AG04449 (cell line): Measurements from ENCODE around the gene CAPZB.
"Not testable (repeated sequence)": the region's sequence is repeated elsewhere in the genome, so short reads cannot be mapped to it uniquely, and the experiment has no call there.

ENCODE experiments used
- CTCF ChIA-PET: fragments of 350-600 bp; formaldehyde crosslinking; extraction: SDS; loops from one replicate; lab custom pipeline; 2021; ENCODE audit warnings: antibody characterized with exemption; lab: Yijun Ruan, JAX
- POLR2A ChIA-PET: fragments of 400-600, 350-600 bp; formaldehyde crosslinking; extraction: SDS; loops from one replicate; lab custom pipeline; 2020; ENCODE audit warnings: antibody characterized with exemption, inconsistent platforms; lab: Yijun Ruan, JAX
- DNase-seq: peaks from one replicate; pipeline ENCODE4 v3.0.0-alpha.2; 2010; ENCODE audit warnings: low read depth, low spot score
- H3K4me3 ChIP-seq: 2 replicates; pipeline ENCODE4 v1.5.1; 2011; ENCODE audit warnings: low read depth, mild to moderate bottlenecking, control low read depth, low read length
- TF ChIP-seq, protein P1 (sequence below): IDR thresholded peaks from one replicate; pipeline ENCODE4 v1.5.1; 2011; ENCODE audit warnings: mild to moderate bottlenecking, moderate library complexity, low read length, control low read depth, inconsistent platforms; ENCODE audit not compliant: insufficient read depth; ENCODE audit errors: missing control alignments

The CAPZB gene

DNA sequence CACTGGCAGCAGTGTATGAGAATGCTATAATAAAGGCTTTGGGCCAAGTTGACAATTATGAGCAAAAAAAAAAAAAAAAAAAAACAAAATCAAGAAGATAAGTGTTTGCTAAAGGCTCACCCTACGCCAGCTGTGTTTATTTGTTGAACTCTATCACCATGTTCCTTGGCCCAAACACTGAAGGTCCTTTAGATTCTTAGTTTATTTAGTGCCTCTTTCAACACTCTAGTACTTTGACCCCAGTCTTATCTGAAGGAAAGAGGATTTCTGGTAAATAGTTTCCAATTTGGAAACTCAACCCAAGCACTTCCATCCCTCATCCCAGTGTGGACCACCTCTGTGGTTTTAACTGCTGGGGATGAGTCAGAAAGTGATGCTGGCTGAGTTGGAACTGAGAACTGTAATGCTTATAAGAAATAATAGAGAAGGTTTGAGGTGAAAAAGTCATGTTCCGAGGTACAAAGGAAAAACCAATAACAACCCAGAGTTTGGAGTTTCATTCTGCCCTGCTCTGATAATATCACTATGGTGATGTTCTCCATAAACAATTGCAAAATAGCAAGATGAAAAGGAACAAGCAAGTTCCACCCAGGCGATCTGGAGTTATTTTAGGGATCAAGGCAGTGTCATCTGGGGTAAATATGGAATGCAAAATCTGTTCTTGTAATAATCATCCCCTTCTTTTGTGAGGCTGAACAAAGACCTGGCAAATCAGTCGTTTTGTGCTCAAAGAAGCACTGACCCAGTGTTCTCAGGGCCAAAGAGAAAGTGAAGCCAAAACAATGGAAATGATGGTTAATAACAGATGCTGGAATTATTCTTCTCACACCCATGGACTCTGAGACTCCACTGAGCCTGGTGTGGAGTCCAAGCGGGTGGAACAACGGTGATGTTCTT, 19.7 kb upstream of the CAPZB start:
- ChIA-PET POLR2A (no interaction called here), CTCF (interaction anchor here (1.2 to 2.7 kb wide), 2 partner anchors 17 kb away, joined by 3 to 10 read pairs; no protein-coding TSS in a partner anchor)
- TF ChIP-seq, protein P1, sequence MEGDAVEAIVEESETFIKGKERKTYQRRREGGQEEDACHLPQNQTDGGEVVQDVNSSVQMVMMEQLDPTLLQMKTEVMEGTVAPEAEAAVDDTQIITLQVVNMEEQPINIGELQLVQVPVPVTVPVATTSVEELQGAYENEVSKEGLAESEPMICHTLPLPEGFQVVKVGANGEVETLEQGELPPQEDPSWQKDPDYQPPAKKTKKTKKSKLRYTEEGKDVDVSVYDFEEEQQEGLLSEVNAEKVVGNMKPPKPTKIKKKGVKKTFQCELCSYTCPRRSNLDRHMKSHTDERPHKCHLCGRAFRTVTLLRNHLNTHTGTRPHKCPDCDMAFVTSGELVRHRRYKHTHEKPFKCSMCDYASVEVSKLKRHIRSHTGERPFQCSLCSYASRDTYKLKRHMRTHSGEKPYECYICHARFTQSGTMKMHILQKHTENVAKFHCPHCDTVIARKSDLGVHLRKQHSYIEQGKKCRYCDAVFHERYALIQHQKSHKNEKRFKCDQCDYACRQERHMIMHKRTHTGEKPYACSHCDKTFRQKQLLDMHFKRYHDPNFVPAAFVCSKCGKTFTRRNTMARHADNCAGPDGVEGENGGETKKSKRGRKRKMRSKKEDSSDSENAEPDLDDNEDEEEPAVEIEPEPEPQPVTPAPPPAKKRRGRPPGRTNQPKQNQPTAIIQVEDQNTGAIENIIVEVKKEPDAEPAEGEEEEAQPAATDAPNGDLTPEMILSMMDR = no peak
- H3K4me3 ChIP-seq = no peak overlapping the region
- no peak for DNase-seq

- CTCF ChIA-PET = interaction anchor here (2.7 kb wide), 1 partner anchor 14 kb away, joined by 10 read pairs; no protein-coding TSS in a partner anchor
- H3K4me3 ChIP-seq, POLR2A ChIA-PET, DNase-seq: not testable (repeated sequence)
These were observed 16.9 kb upstream of the CAPZB start for GRCh38 chr1:19502284-19502683.

- POLR2A ChIA-PET, H3K4me3 ChIP-seq, DNase-seq: not testable (repeated sequence)
- CTCF ChIA-PET = interaction anchor here (1.1 to 3.4 kb wide), 4 partner anchors 11 to 153 kb away, joined by 3 to 16 read pairs (median 3); no protein-coding TSS in a partner anchor
These were observed 14.5 kb upstream of the CAPZB start for GRCh38 chr1:19499887-19500286.

GRCh38 chr1:19497443-19497842, 12.1 kb upstream of the CAPZB start:
- CTCF ChIA-PET = interaction anchor here (3.4 kb wide), 1 partner anchor 10 kb away, joined by 16 read pairs; no protein-coding TSS in a partner anchor
- DNase-seq, POLR2A ChIA-PET, H3K4me3 ChIP-seq: not testable (repeated sequence)

DNA sequence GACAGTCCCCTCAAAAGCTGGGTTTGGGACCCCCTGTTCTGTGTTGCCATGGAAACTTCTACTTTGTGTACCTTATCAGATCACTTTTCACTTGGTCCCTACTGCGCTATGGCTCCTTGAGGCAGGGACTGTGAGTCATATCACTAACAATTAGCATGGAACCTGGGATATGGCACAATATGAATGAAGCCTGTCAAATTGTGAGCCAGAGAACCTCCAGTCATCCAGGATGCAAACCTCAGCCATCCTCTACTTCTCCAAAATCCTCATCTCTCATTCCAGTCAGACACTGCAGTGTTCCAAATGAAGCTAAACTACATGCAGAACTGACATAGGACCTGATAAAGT, 11.2 kb upstream of the CAPZB start:
- H3K4me3 ChIP-seq = no peak overlapping the region
- TF ChIP-seq, protein P1 = no peak
- CTCF ChIA-PET = interaction anchor here (2.6 kb wide), 1 partner anchor 10 kb away, joined by 10 read pairs; no protein-coding TSS in a partner anchor
- no peak for DNase-seq
- POLR2A ChIA-PET = no interaction called here

DNA sequence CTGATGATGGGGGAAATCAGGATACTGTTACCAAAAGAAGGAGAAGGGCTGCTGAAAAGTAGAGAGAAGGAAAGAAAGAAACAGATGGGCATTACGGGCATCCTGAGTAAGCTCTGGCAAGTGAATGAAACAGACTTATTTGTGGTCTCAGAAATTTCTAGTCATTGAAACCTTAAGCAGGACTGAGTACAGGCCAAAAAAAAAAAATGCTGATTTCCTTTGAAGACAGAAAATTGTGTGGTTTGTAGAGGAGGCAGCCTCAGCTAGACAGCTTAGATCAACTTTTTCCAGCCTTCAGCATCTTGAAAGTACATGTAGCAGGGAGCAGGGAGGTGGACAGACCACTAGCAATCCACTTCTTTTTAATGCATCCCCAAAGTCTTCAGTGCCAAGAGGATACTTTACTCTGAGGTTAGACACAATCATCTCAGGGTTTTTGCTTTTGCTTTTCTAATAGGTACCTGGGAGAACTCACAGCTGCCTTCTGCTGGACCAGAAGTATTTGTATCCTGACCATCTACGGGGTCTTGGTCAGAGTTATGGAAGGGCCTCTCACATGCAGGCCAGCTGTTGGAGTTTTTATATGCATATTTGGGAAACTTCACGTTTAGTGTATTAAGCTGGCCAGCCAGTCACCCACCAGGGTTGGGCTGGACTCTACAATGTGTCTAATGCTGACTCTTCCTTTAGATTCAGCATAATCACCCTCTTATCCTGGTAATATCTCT, 10.6 kb upstream of the CAPZB start:
- CTCF ChIA-PET = interaction anchor here (2.6 kb wide), 1 partner anchor 9 kb away, joined by 10 read pairs; no protein-coding TSS in a partner anchor
- no peak overlapping the region for H3K4me3 ChIP-seq
- DNase-seq = no peak
- TF ChIP-seq, protein P1 = no peak
- POLR2A ChIA-PET = no interaction called here

- TF ChIP-seq, protein P1 = no peak
- ChIA-PET POLR2A (no interaction called here), CTCF (interaction anchor here (0.7 to 2.6 kb wide), 3 partner anchors 8 to 167 kb away, joined by 3 to 10 read pairs (median 4); no protein-coding TSS in a partner anchor)
- H3K4me3 ChIP-seq = no peak overlapping the region
- DNase-seq = no peak
These were observed 9.8 kb upstream of the CAPZB start for GRCh38 chr1:19495000-19495656.
